Measurements from ENCODE around the gene ZNF436. TPM values are rescaled to one million over a fixed set of nuclear protein-coding genes. Genes with fewer than 3 reads are reported as not detected.

Gene ZNF436
- total and polyA plus RNA-seq, 11 donors: 3.1 to 29.8 (median 12.1) TPM

GRCh38 chr1:23408797-23409290 lies 39.2 kb upstream of the ZNF436 start:
- H3K27ac ChIP-seq: peak overlapping the region in 7 of 12 donors; percentile 2 to 27 (median 10)

DNA sequence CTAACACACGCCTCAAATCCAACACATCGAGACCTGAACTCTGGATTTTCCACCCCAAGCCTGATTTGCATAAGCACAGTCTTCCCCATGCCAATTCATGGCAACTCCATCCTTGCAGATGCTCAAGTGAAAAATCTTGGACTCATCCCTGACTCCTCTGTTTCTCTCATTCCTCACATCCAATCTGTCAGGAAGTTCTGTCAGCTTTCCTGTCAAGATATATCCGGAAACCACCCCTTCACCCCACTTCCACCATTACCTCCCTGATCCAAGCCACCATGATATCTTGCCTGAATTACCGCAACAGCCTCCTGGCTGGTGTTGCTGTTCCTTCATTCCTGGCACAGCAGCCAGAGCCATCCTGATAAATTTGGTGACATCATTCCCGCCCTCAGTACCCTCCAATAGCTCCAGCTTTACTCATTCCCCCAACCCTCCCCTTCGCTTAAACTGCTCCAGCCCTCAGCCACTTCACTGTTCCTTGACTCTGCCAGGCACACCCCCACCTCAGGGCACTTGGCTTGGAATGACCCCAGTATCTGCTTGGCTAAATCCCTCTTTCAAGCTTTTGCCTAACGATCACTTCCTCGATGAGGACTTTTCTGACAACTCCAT lies 37.5 kb upstream of the ZNF436 start:
- Histone ChIP-seq H3K4me1 (peaks cover 5 to 51% (median 23%) of the 10 kb centered on the region in 12 donors), H3K27ac (peak overlapping the region in 6 of 12 donors; percentile 8 to 72 (median 42)), H3K9me3 (no peaks in the 10 kb centered on the region), H3K27me3 (no peaks in the 10 kb centered on the region), H3K4me3 (no peak overlapping the region), H3K36me3 (peaks cover 0 to 25% (median 0%) of the 10 kb centered on the region in 9 donors)
- WGBS, 4 donors: 59 to 67% (median 63%) methylated on average over 8 of the region's 8 CpGs
- peak in 3 of 5 donors; percentile 35 to 80 (median 45) for DNase-seq
- intact Hi-C loops (cut with DNase I): loop anchor here in 4 of 10 donors (10.0 kb wide), 3 partner anchors 62 to 182 kb away; partner anchors contain the start of gene HNRNPR (in 2 of the 4)
- TF ChIP-seq CTCF (IDR thresholded peaks at IDR 0.05) (no peak), POLR2A (IDR thresholded peaks at IDR 0.05) (no peak)
- peak; percentile 64 to 85 (median 74) for ATAC-seq

More at GRCh38 chr1:23408797-23409290, 39.2 kb upstream of the ZNF436 start:
- DNase-seq: no peak
- H3K4me1 ChIP-seq: peaks cover 0 to 35% (median 9%) of the 10 kb centered on the region in 12 donors
- TF ChIP-seq POLR2A (IDR thresholded peaks at IDR 0.05) (no peak), CTCF (IDR thresholded peaks at IDR 0.05) (no peak)
- intact Hi-C loops (cut with DNase I): loop anchor here in 4 of 10 donors (10.0 kb wide), 3 partner anchors 64 to 184 kb away; partner anchors contain the start of gene HNRNPR (in 2 of the 4)
- H3K27me3 ChIP-seq: no peaks in the 10 kb centered on the region
- no peak for ATAC-seq
- peaks cover 0 to 25% (median 0%) of the 10 kb centered on the region in 9 donors for H3K36me3 ChIP-seq
- whole genome bisulfite sequencing, 4 donors: 38 to 48% (median 44%) methylated on average over 6 to 7 of the region's 7 CpGs
- no peak overlapping the region for H3K4me3 ChIP-seq
- no peaks in the 10 kb centered on the region for H3K9me3 ChIP-seq

GRCh38 chr1:23405946-23406345 lies 36.3 kb upstream of the ZNF436 start:
- TF ChIP-seq POLR2A (IDR thresholded peaks at IDR 0.05): no peak
- no peak for TF ChIP-seq CTCF (IDR thresholded peaks at IDR 0.05)
- 79 to 92% (median 90%) methylated on average over 3 of the region's 3 CpGs for WGBS, 4 donors
- ATAC-seq (no peak), DNase-seq (no peak)
- no peaks in the 10 kb centered on the region for H3K9me3 ChIP-seq
- H3K27me3 ChIP-seq: no peaks in the 10 kb centered on the region
- peaks cover 0 to 25% (median 0%) of the 10 kb centered on the region in 9 donors for H3K36me3 ChIP-seq
- peaks cover 5 to 61% (median 27%) of the 10 kb centered on the region in 12 donors for H3K4me1 ChIP-seq
- H3K4me3 ChIP-seq: no peak overlapping the region
- intact Hi-C loops (cut with DNase I): loop anchor here in 5 of 10 donors (2.0 to 10.0 kb wide), 5 partner anchors 37 to 181 kb away; partner anchors contain the start of genes HNRNPR (in 3 of the 5) and ZNF436 (in 2 of the 5)
- H3K27ac ChIP-seq: peak overlapping the region in 3 of 12 donors; percentile 5 to 72 (median 25)
